Skin of body (tissue), 2 donors: ENCODE measurements around the gene CXCR3. TPM values are rescaled to one million over a fixed set of nuclear protein-coding genes. Genes with fewer than 3 reads are reported as not detected.

Source experiments
- DNase-seq: peaks from one replicate; lab custom pipeline; 2025; lab: John Stamatoyannopoulos, UW
- total RNA-seq: library from RNA; depleted of rRNA; stranded (reverse); fragments of >200 nt; gene quantifications from one replicate; pipeline ENCODE4 v1.2.3, GENCODE V29; 2014

Gene CXCR3
- total RNA-seq, 1 donor from 2014 or later = 0.30 TPM

- DNase-seq = no peak
These were observed 18.9 kb upstream of the CXCR3 start for GRCh38 chrX:71637253-71637618.

- no peak for DNase-seq
These were observed 18.3 kb upstream of the CXCR3 start for GRCh38 chrX:71636438-71637252.

GRCh38 chrX:71634366-71634765, 16.1 kb upstream of the CXCR3 start:
- DNase-seq = peak; percentile 53

- DNase-seq = no peak
These were observed 14.8 kb upstream of the CXCR3 start for GRCh38 chrX:71632923-71633657.

GRCh38 chrX:71629467-71629866, 11.2 kb upstream of the CXCR3 start:
- DNase-seq = no peak

- DNase-seq = no peak
These were observed 9.5 kb upstream of the CXCR3 start for GRCh38 chrX:71627588-71628404.

GRCh38 chrX:71626576-71626975, 8.3 kb upstream of the CXCR3 start:
- no peak for DNase-seq

- no peak for DNase-seq
These were observed 7.2 kb upstream of the CXCR3 start for GRCh38 chrX:71625471-71625870.

- DNase-seq = no peak
These were observed 5.4 kb upstream of the CXCR3 start for GRCh38 chrX:71623714-71624113.

- peak; percentile 11 for DNase-seq
These were observed 4.5 kb upstream of the CXCR3 start for GRCh38 chrX:71622576-71623450.

GRCh38 chrX:71622032-71622575, 3.8 kb upstream of the CXCR3 start:
- DNase-seq = no peak

- DNase-seq = no peak
These were observed 3.3 kb upstream of the CXCR3 start for GRCh38 chrX:71621603-71622002.

- no peak for DNase-seq
These were observed 1.7 kb upstream of the CXCR3 start for GRCh38 chrX:71619986-71620385.

- DNase-seq = no peak
These were observed 882 bp upstream of the CXCR3 start for GRCh38 chrX:71619193-71619592.

GRCh38 chrX:71618787-71619186, 476 bp upstream of the CXCR3 start:
- no peak for DNase-seq

GRCh38 chrX:71617742-71618141, 569 bp downstream of the CXCR3 start:
- no peak for DNase-seq

- no peak for DNase-seq
These were observed 1.4 kb downstream of the CXCR3 start for GRCh38 chrX:71616672-71617529.

- no peak for DNase-seq
These were observed 2.4 kb downstream of the CXCR3 start for GRCh38 chrX:71615954-71616353.

- no peak for DNase-seq
These were observed 3.3 kb downstream of the CXCR3 start for GRCh38 chrX:71615056-71615455.

GRCh38 chrX:71612256-71612655, 6.1 kb downstream of the CXCR3 start:
- no peak for DNase-seq
